B cell (primary cell): Measurements from ENCODE around the gene ITGB4. TPM values are rescaled to one million over a fixed set of nuclear protein-coding genes. Genes with fewer than 3 reads are reported as not detected.

Experiments used
- ATAC-seq: fragments of 200-7000 bp; cut with Tn5 transposase; one replicate; pipeline ENCODE4 v1.10.0; 2021; ENCODE audit warnings: low read depth, mild to moderate bottlenecking, moderate number of reproducible peaks, moderate library complexity
- CTCF ChIA-PET: fragments of 350-600 bp; sonication (Branson Sonifier 250); formaldehyde crosslinking; loops from one replicate; lab custom pipeline; 2021; ENCODE audit warnings: antibody characterized with exemption, inconsistent platforms; lab: Charles Lee
- POLR2A ChIA-PET: fragments of 350-600 bp; sonication (Branson Sonifier 250); formaldehyde crosslinking; loops from one replicate; lab custom pipeline; 2021; ENCODE audit warnings: antibody characterized with exemption; lab: Charles Lee
- DNase-seq: peaks from one replicate; pipeline ENCODE4 v3.0.0; 2013
- H2AFZ ChIP-seq: 2 replicates; pipeline ENCODE4 v1.6.1; 2012; ENCODE audit warnings: mild to moderate bottlenecking, low read depth, low read length; ENCODE audit not compliant: insufficient read depth, poor library complexity, severe bottlenecking
- H3K27ac ChIP-seq, 2 donors: 1 replicate in 1 of 2; 2 replicates in 1 of 2; pipeline ENCODE4 v1.5.1; 2012 to 2013; ENCODE audit warnings: low read length in 2 of 2, mild to moderate bottlenecking in 2 of 2, moderate library complexity in 1 of 2
- H3K27me3 ChIP-seq, 4 experiments: fragments of 200-600 bp in 1 of 4; sonication (generic) in 1 of 4; replicated peaks in 1 of 4; 1 replicate in 2 of 4; 2 replicates in 2 of 4; pipeline versions ENCODE4 v1.6.1 to v1.7.0; 2013 to 2016; ENCODE audit warnings: low read length in 3 of 4, mild to moderate bottlenecking in 2 of 4, mixed read lengths in 1 of 4, moderate library complexity in 1 of 4; ENCODE audit not compliant: insufficient read depth in 4 of 4, control insufficient read depth in 3 of 4; ENCODE audit errors: control extremely low read depth in 1 of 4
- H3K36me3 ChIP-seq, 2 experiments: replicated peaks in 1 of 2; 1 replicate in 1 of 2; 2 replicates in 1 of 2; pipeline versions ENCODE4 v1.6.1 to v1.7.1; 2013; ENCODE audit warnings: low read length in 1 of 2; ENCODE audit not compliant: insufficient read depth in 2 of 2, control insufficient read depth in 1 of 2; ENCODE audit errors: control extremely low read depth in 1 of 2, extremely low read depth in 1 of 2
- H3K4me1 ChIP-seq, 2 donors: fragments of 200-600 bp in 1 of 2; sonication (generic) in 1 of 2; 1 replicate in 1 of 2; 2 replicates in 1 of 2; pipeline versions ENCODE4 v1.5.1 to v1.6.1; 2013 to 2017; ENCODE audit warnings: low read length in 2 of 2; ENCODE audit not compliant: control insufficient read depth in 2 of 2, insufficient read depth in 2 of 2
- H3K4me2 ChIP-seq: replicated peaks from 2 replicates; pipeline ENCODE3; 2012; ENCODE audit warnings: mild to moderate bottlenecking, low read depth, low read length; ENCODE audit not compliant: poor library complexity, severe bottlenecking
- H3K4me3 ChIP-seq, 5 experiments: fragments of 200-600 bp in 1 of 5; sonication (generic) in 1 of 5; 1 replicate in 3 of 5; 2 replicates in 2 of 5; pipeline versions ENCODE4 v1.5.1 to v1.7.0; 2011 to 2016; ENCODE audit warnings: low read length in 4 of 5, mild to moderate bottlenecking in 4 of 5, low read depth in 2 of 5, control low read depth in 1 of 5, moderate library complexity in 1 of 5; ENCODE audit not compliant: insufficient read depth in 1 of 5; ENCODE audit errors: control extremely low read depth in 1 of 5, extremely low read depth in 1 of 5
- H3K79me2 ChIP-seq: fragments of 200-600 bp; sonication (generic); one replicate; pipeline ENCODE4 v1.6.0; 2016; ENCODE audit warnings: low read length; ENCODE audit not compliant: control insufficient read depth, insufficient read depth
- H3K9ac ChIP-seq: fragments of 200-600 bp; sonication (generic); 2 replicates; pipeline ENCODE4 v1.6.1; 2017; ENCODE audit warnings: mild to moderate bottlenecking, low read length, moderate library complexity
- H3K9me3 ChIP-seq, 3 donors: one replicate each; pipeline versions ENCODE4 v1.6.1 to v1.7.1; 2013; ENCODE audit warnings: low read length in 2 of 3; ENCODE audit not compliant: control insufficient read depth in 2 of 3, insufficient read depth in 1 of 3; ENCODE audit errors: control extremely low read depth in 1 of 3
- H4K20me1 ChIP-seq: 2 replicates; pipeline ENCODE4 v1.6.0; 2012; ENCODE audit warnings: mild to moderate bottlenecking, low read length; ENCODE audit not compliant: insufficient read depth, control insufficient read depth, poor library complexity, severe bottlenecking
- H3K27ac Mint-ChIP-seq: one replicate; pipeline ENCODE4 v1.8.0; 2021; ENCODE audit warnings: mixed read lengths
- H3K27me3 Mint-ChIP-seq: one replicate; pipeline ENCODE4 v1.8.0; 2021; ENCODE audit warnings: mixed read lengths
- H3K4me1 Mint-ChIP-seq: one replicate; pipeline ENCODE4 v1.8.0; 2021; ENCODE audit warnings: mixed read lengths
- H3K4me3 Mint-ChIP-seq: one replicate; pipeline ENCODE4 v1.8.0; 2021; ENCODE audit warnings: mixed read lengths
- H3K9me3 Mint-ChIP-seq: one replicate; pipeline ENCODE4 v1.8.0; 2022; ENCODE audit warnings: mixed read lengths; ENCODE audit not compliant: insufficient read depth
- EZH2 ChIP-seq: IDR thresholded peaks from 2 replicates; pipeline ENCODE4 v1.6.1; 2012; ENCODE audit warnings: borderline replicate concordance, low read depth, mild to moderate bottlenecking, moderate library complexity, low read length; ENCODE audit not compliant: insufficient read depth, poor library complexity, severe bottlenecking
- WGBS: methylation state at CpG from one replicate; pipeline ENCODE4 v1.1.5; 2013; ENCODE audit warnings: missing lambda C conversion rate; ENCODE audit not compliant: insufficient coverage; 5-methylcytosine and 5-hydroxymethylcytosine counted together
- intact Hi-C: fragments of 100-400 bp; cut with micrococcal nuclease; formaldehyde crosslinking; loops from one replicate; pipeline ENCODE4 v1.10.0; 2022
- polyA plus RNA-seq: library from polyadenylated mRNA; depleted of rRNA; stranded (reverse); fragments of >200 nt; gene quantifications from 2 replicates; pipeline ENCODE4 v1.2.3, GENCODE V29; 2012
- total RNA-seq, 2 donors: library from RNA; stranded (reverse); fragments of 120-200 nt in 1 of 2; gene quantifications; 1 replicate in 1 of 2; 2 replicates in 1 of 2; pipeline versions ENCODE4 v1.2.3 to v1.2.4, GENCODE V29; 2013 to 2022
- TF ChIP-seq, protein P1 (sequence below): fragments of 200-600 bp; IDR thresholded peaks from one replicate; pipeline ENCODE4 v1.8.0; 2022; ENCODE audit warnings: antibody characterized with exemption, mild to moderate bottlenecking

ITGB4 gene
- total and polyA plus RNA-seq, 2 donors (not counting 1 experiment from before 2014, with no cell fraction given), result 0.12 to 0.81 TPM

DNA sequence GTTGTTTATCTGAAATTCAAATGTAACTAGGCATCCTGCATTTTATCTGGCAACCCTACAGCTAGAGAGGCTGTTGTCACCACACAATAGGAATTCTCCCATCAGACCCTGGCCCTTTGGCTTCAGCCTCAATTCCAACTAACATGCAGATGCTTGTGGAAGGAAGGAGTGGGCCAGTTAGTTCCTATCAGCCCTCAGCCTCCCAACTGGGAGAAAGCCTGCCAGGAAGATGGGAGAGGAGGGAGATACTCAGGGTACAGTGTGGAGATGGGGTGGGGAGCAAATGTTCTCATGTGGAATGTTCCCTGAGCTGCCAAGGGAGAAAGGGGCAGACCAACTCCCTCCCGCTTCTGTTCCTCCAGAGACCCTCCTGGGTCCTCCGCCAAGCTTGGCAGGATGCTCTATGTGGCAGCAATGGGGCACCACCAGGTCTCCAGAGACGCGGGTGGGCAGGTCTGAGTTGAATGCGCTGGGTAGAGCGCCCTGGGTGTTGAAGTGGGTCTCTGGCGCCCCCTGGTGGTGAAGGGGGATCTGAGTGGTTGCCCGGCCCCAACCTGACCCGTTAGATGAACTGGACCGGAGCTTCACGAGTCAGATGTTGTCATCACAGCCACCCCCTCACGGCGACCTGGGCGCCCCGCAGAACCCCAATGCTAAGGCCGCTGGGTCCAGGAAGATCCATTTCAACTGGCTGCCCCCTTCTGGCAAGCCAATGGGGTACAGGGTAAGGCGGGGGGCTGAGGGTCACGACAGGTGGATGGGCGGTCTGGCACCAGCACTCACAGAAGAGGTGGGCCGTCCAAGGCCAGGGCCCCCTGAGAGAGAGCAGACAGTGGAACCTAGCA is 28.5 kb downstream of the ITGB4 start:
- POLR2A ChIA-PET, result interaction anchor here (0.6 to 1.4 kb wide), 5 partner anchors 29 to 431 kb away, joined by 3 to 6 read pairs (median 4); partner anchors contain the start of gene SMIM5
- Histone ChIP-seq H3K4me2 (peak overlapping the region; percentile 27), H3K36me3 (no peaks in the 10 kb centered on the region), H3K9ac (no peak overlapping the region), H3K27me3 (no peaks in the 10 kb centered on the region), H3K27ac (no peak overlapping the region), H3K4me3 (no peak overlapping the region), H3K79me2 (no peaks in the 10 kb centered on the region), H3K9me3 (no peaks in the 10 kb centered on the region), H3K4me1 (peaks cover 9 to 34% of the 10 kb centered on the region in 2 donors), H2AFZ (peak overlapping the region; percentile 27), H4K20me1 (no peaks in the 10 kb centered on the region)
- ATAC-seq (peak; percentile 76), DNase-seq (peak; percentile 91)
- Mint-ChIP-seq H3K4me3 (peak overlapping the region; percentile 35), H3K9me3 (no peaks in the 10 kb centered on the region), H3K27me3 (peaks cover 4% of the 10 kb centered on the region), H3K4me1 (peaks cover 21% of the 10 kb centered on the region), H3K27ac (peak overlapping the region; percentile 64)
- TF ChIP-seq, protein P1, sequence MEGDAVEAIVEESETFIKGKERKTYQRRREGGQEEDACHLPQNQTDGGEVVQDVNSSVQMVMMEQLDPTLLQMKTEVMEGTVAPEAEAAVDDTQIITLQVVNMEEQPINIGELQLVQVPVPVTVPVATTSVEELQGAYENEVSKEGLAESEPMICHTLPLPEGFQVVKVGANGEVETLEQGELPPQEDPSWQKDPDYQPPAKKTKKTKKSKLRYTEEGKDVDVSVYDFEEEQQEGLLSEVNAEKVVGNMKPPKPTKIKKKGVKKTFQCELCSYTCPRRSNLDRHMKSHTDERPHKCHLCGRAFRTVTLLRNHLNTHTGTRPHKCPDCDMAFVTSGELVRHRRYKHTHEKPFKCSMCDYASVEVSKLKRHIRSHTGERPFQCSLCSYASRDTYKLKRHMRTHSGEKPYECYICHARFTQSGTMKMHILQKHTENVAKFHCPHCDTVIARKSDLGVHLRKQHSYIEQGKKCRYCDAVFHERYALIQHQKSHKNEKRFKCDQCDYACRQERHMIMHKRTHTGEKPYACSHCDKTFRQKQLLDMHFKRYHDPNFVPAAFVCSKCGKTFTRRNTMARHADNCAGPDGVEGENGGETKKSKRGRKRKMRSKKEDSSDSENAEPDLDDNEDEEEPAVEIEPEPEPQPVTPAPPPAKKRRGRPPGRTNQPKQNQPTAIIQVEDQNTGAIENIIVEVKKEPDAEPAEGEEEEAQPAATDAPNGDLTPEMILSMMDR, result peak; percentile 86
- no peak for TF ChIP-seq EZH2
- CTCF ChIA-PET, result interaction anchor here (0.5 to 8.2 kb wide), 50 partner anchors 8 to 487 kb away, joined by 3 to 389 read pairs (median 4); partner anchors contain the start of genes FBF1, GALK1, ITGB4 and RECQL5
- intact Hi-C loops, result loop anchor here (1.0 to 10.0 kb wide), 2 partner anchors 255 to 323 kb away; partner anchors contain the start of gene CDK3
- WGBS, result 19% methylated on average over 18 of the region's 20 CpGs
